ENCODE data around the gene CD44.

GRCh38 chr11:35271031-35271430 is 132.1 kb downstream of the CD44 start:
- no peak for TF ChIP-seq ZFP3 (CRISPR knock-in tag; IDR thresholded peaks at IDR 0.05)
- TF ChIP-seq, protein P1, sequence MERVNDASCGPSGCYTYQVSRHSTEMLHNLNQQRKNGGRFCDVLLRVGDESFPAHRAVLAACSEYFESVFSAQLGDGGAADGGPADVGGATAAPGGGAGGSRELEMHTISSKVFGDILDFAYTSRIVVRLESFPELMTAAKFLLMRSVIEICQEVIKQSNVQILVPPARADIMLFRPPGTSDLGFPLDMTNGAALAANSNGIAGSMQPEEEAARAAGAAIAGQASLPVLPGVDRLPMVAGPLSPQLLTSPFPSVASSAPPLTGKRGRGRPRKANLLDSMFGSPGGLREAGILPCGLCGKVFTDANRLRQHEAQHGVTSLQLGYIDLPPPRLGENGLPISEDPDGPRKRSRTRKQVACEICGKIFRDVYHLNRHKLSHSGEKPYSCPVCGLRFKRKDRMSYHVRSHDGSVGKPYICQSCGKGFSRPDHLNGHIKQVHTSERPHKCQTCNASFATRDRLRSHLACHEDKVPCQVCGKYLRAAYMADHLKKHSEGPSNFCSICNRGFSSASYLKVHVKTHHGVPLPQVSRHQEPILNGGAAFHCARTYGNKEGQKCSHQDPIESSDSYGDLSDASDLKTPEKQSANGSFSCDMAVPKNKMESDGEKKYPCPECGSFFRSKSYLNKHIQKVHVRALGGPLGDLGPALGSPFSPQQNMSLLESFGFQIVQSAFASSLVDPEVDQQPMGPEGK (CRISPR knock-in tag; IDR thresholded peaks at IDR 0.05; ENCODE audit: borderline replicate concordance), result no peak
- TF ChIP-seq ZFP30 (CRISPR knock-in tag; IDR thresholded peaks at IDR 0.05), result no peak
- TF ChIP-seq ZNF70 (CRISPR knock-in tag; IDR thresholded peaks at IDR 0.05), result no peak
- no peak for TF ChIP-seq OSR1 (CRISPR knock-in tag; IDR thresholded peaks at IDR 0.05)
- no peak for TF ChIP-seq ZC3H10 (CRISPR knock-in tag; IDR thresholded peaks at IDR 0.05)
- no peak for TF ChIP-seq TSHZ2 (CRISPR knock-in tag; IDR thresholded peaks at IDR 0.05)
- TF ChIP-seq ZNF565 (CRISPR knock-in tag; conservative IDR thresholded peaks at IDR 0.05; ENCODE audit: low read depth), result no peak
- no peak for TF ChIP-seq TOX (CRISPR knock-in tag; IDR thresholded peaks at IDR 0.05; ENCODE audit: borderline replicate concordance)
- TF ChIP-seq CSDC2 (CRISPR knock-in tag; IDR thresholded peaks at IDR 0.05), result no peak
- TF ChIP-seq, protein P2, sequence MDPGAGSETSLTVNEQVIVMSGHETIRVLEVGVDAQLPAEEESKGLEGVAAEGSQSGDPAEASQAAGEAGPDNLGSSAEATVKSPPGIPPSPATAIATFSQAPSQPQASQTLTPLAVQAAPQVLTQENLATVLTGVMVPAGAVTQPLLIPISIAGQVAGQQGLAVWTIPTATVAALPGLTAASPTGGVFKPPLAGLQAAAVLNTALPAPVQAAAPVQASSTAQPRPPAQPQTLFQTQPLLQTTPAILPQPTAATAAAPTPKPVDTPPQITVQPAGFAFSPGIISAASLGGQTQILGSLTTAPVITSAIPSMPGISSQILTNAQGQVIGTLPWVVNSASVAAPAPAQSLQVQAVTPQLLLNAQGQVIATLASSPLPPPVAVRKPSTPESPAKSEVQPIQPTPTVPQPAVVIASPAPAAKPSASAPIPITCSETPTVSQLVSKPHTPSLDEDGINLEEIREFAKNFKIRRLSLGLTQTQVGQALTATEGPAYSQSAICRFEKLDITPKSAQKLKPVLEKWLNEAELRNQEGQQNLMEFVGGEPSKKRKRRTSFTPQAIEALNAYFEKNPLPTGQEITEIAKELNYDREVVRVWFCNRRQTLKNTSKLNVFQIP (CRISPR knock-in tag; IDR thresholded peaks at IDR 0.05; ENCODE audit: borderline replicate concordance, low read depth), result no peak
- no peak for TF ChIP-seq SNAI2 (CRISPR knock-in tag; IDR thresholded peaks at IDR 0.05)
